SU-DHL-6 (cell line): Measurements from ENCODE around the gene KLHDC8A.

Experiments
- H2AFZ ChIP-seq: fragments of 200-600 bp; sonication (generic); 2 replicates; pipeline ENCODE4 v1.6.1; 2014; ENCODE audit warnings: low read depth, mild to moderate bottlenecking, moderate library complexity, mixed read lengths, antibody characterized with exemption, low read length; ENCODE audit not compliant: severe bottlenecking
- H3F3A ChIP-seq: fragments of 200-600 bp; shearing (Covaris generic); 2 replicates; pipeline ENCODE4 v1.6.0; 2016; ENCODE audit warnings: antibody characterized with exemption, mild to moderate bottlenecking; ENCODE audit not compliant: insufficient read depth
- H3K27ac ChIP-seq: fragments of 200-600 bp; sonication (generic); 2 replicates; pipeline ENCODE4 v1.5.1; 2016; ENCODE audit warnings: low read depth, mild to moderate bottlenecking, low read length, moderate library complexity, mixed read lengths
- H3K27me3 ChIP-seq: fragments of 200-600 bp; sonication (generic), shearing (Covaris generic); 2 replicates; pipeline ENCODE4 v1.6.0; 2014; ENCODE audit warnings: mild to moderate bottlenecking, low read length
- H3K36me3 ChIP-seq: fragments of 200-600 bp; sonication (generic); 2 replicates; pipeline ENCODE4 v1.6.1; 2014; ENCODE audit warnings: mild to moderate bottlenecking, low read length, mixed read lengths
- H3K4me2 ChIP-seq: fragments of 300-600, 200-600 bp; shearing (Covaris generic), sonication (generic); 2 replicates; pipeline ENCODE4 v1.6.0; 2014; ENCODE audit warnings: low read length, low read depth, mild to moderate bottlenecking; ENCODE audit not compliant: poor library complexity, severe bottlenecking
- H3K4me3 ChIP-seq: fragments of 200-600 bp; sonication (generic); 2 replicates; pipeline ENCODE4 v1.5.1; 2014; ENCODE audit warnings: antibody characterized with exemption, low read length, mild to moderate bottlenecking, mixed read lengths; ENCODE audit not compliant: insufficient read depth, poor library complexity, severe bottlenecking
- H3K79me2 ChIP-seq: fragments of 200-600 bp; sonication (generic); 2 replicates; pipeline ENCODE4 v1.6.1; 2014; ENCODE audit warnings: mild to moderate bottlenecking, low read length, moderate library complexity; ENCODE audit not compliant: insufficient read depth
- H3K9ac ChIP-seq: fragments of 200-600 bp; sonication (generic); 2 replicates; pipeline ENCODE4 v1.7.0; 2014; ENCODE audit warnings: mild to moderate bottlenecking, low read length
- H3K9me2 ChIP-seq: fragments of 200-600 bp; sonication (generic); replicated peaks from 2 replicates; pipeline ENCODE4 v1.6.1; 2014; ENCODE audit warnings: low read length; ENCODE audit not compliant: insufficient read depth
- H3K9me3 ChIP-seq: fragments of 200-600 bp; sonication (generic); 2 replicates; pipeline ENCODE4 v1.6.1; 2014; ENCODE audit warnings: low read length, mixed read lengths; ENCODE audit not compliant: insufficient read depth
- H4K20me1 ChIP-seq: fragments of 200-600 bp; sonication (generic); 2 replicates; pipeline ENCODE4 v1.6.1; 2014; ENCODE audit warnings: low read depth, mild to moderate bottlenecking, antibody characterized with exemption, low read length, moderate library complexity, mixed read lengths
- CTCF ChIP-seq: fragments of 200-600 bp; sonication (generic); IDR thresholded peaks from one replicate; pipeline ENCODE4 v1.5.1; 2017; ENCODE audit warnings: antibody characterized with exemption, mild to moderate bottlenecking, low read length, moderate library complexity; ENCODE audit not compliant: insufficient read depth, poor library complexity, severe bottlenecking
- EZH2phosphoT487 ChIP-seq: fragments of 200-600 bp; sonication (generic), shearing (Covaris generic); conservative IDR thresholded peaks from 2 replicates; pipeline ENCODE4 v1.6.1; 2018; ENCODE audit warnings: mild to moderate bottlenecking, antibody characterized with exemption, low read length, moderate library complexity, mixed read lengths

The KLHDC8A gene

DNA sequence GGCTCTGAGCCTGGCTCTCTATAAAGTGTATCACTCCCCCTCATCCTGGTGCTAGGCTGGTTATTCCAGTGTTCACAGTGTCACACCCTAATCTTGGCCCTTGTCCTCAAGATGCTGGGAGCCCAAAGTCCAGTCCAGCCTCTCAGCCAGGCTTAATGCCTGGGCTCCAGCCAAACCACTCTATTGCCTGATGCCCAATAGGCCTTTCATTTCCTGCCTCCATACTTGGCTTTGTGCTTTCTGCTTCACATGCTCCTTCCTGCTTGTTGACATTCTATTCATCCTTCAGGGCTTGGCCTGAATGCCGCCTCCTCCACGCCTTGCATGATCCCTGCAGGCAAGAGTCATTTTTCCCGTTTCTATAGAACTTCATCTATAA lies 1.7 kb downstream of the KLHDC8A start:
- Histone ChIP-seq H2AFZ (no peak overlapping the region), H3K9me3 (no peaks in the 10 kb centered on the region), H3K79me2 (no peaks in the 10 kb centered on the region), H3K36me3 (no peaks in the 10 kb centered on the region), H3K27me3 (no peaks in the 10 kb centered on the region), H3K4me2 (no peak overlapping the region), H3K4me3 (no peak overlapping the region), H4K20me1 (no peaks in the 10 kb centered on the region), H3F3A (no peaks in the 10 kb centered on the region), H3K9me2 (no peaks in the 10 kb centered on the region), H3K27ac (no peak overlapping the region), H3K9ac (no peak overlapping the region)
- TF ChIP-seq CTCF = no peak
- TF ChIP-seq EZH2phosphoT487 = no peak

GRCh38 chr1:205354259-205355074 lies 2.3 kb downstream of the KLHDC8A start:
- H3K36me3 ChIP-seq = no peaks in the 10 kb centered on the region
- no peak overlapping the region for H3K4me3 ChIP-seq
- no peaks in the 10 kb centered on the region for H4K20me1 ChIP-seq
- H3K79me2 ChIP-seq = no peaks in the 10 kb centered on the region
- no peak overlapping the region for H3K9ac ChIP-seq
- no peaks in the 10 kb centered on the region for H3K9me2 ChIP-seq
- no peak overlapping the region for H3K4me2 ChIP-seq
- H3K27me3 ChIP-seq = no peaks in the 10 kb centered on the region
- H3K27ac ChIP-seq = no peak overlapping the region
- H3K9me3 ChIP-seq = no peaks in the 10 kb centered on the region
- TF ChIP-seq CTCF (peak; percentile 89), EZH2phosphoT487 (no peak)
- H3F3A ChIP-seq = no peaks in the 10 kb centered on the region
- no peak overlapping the region for H2AFZ ChIP-seq

- no peak overlapping the region for H3K4me2 ChIP-seq
- no peaks in the 10 kb centered on the region for H3F3A ChIP-seq
- no peaks in the 10 kb centered on the region for H3K9me3 ChIP-seq
- TF ChIP-seq CTCF = no peak
- no peak for TF ChIP-seq EZH2phosphoT487
- H3K9me2 ChIP-seq = no peaks in the 10 kb centered on the region
- H3K79me2 ChIP-seq = no peaks in the 10 kb centered on the region
- no peak overlapping the region for H3K4me3 ChIP-seq
- no peak overlapping the region for H2AFZ ChIP-seq
- no peak overlapping the region for H3K9ac ChIP-seq
- H3K27ac ChIP-seq = no peak overlapping the region
- no peaks in the 10 kb centered on the region for H3K36me3 ChIP-seq
- no peaks in the 10 kb centered on the region for H3K27me3 ChIP-seq
- no peaks in the 10 kb centered on the region for H4K20me1 ChIP-seq
These were observed 3.1 kb downstream of the KLHDC8A start for GRCh38 chr1:205353612-205354011.
